Neuron (in vitro differentiated cells): ENCODE data around the gene USP32.
"Not testable (repeated sequence)": the region's sequence is repeated elsewhere in the genome, so short reads cannot be mapped to it uniquely, and the experiment has no call there.

ENCODE experiments used
- H2AFZ ChIP-seq: one replicate; pipeline ENCODE4 v1.6.1; 2013; ENCODE audit warnings: low read depth, mild to moderate bottlenecking, inconsistent platforms, low read length, moderate library complexity
- H3K27me3 ChIP-seq: one replicate; pipeline ENCODE4 v1.6.1; 2013; ENCODE audit warnings: low read length; ENCODE audit not compliant: insufficient read depth
- H3K36me3 ChIP-seq: one replicate; pipeline ENCODE4 v1.6.1; 2013; ENCODE audit warnings: low read length; ENCODE audit not compliant: insufficient read depth
- H3K4me1 ChIP-seq: one replicate; pipeline ENCODE4 v1.6.1; 2013; ENCODE audit warnings: low read length; ENCODE audit not compliant: insufficient read depth
- H3K4me3 ChIP-seq: 2 replicates; pipeline ENCODE4 v1.5.1; 2013; ENCODE audit warnings: mild to moderate bottlenecking, low read length, moderate library complexity
- H3K9me3 ChIP-seq: one replicate; pipeline ENCODE4 v1.6.1; 2013; ENCODE audit warnings: low read length

The USP32 gene

DNA sequence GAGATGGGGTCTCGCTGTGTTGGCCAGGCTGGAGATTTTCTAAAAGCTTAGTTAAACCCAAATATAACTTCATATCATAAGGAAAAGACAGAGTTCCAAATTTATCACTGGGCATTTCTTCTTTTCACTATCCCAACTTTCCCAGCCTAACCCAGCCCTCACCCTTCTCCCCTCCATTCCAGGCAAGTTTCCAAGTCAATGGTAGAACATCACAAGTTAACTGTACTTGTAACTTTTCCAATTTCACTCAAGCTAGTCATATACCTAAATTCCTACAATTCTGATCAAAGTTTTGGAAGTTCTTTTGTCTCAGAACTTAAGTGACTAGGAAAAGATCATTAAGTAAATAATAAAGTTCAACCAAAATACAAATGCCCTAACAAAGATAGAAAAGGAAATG lies 61.2 kb downstream of the USP32 start:
- no peaks in the 10 kb centered on the region for H3K9me3 ChIP-seq
- H3K36me3 ChIP-seq, result peaks cover 7% of the 10 kb centered on the region
- peaks cover 3% of the 10 kb centered on the region for H3K4me1 ChIP-seq
- no peaks in the 10 kb centered on the region for H3K27me3 ChIP-seq
- no peak overlapping the region for H2AFZ ChIP-seq
- no peak overlapping the region for H3K4me3 ChIP-seq

DNA sequence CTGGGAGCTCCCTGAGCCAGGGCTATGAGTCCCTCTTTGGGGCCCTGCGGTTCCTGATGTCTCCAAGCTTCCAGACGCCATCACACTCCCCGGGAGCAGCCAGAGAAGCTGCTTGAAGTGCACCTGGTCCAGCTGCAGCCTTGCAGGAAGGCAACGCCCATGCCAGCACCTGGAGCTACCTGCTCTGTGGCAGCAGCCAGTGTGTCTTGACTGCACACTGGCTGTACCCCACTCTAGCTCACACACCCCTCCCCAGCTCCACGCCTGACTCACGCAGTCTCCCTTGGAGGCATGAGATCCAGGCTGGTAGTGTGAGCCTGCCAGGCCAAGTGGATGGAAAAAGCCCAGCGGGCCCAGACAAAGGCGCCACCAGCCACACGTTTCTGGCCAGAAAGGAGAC lies 63.3 kb downstream of the USP32 start:
- Histone ChIP-seq H3K36me3 (peaks cover 7% of the 10 kb centered on the region), H2AFZ (no peak overlapping the region), H3K27me3 (no peaks in the 10 kb centered on the region), H3K9me3 (no peaks in the 10 kb centered on the region), H3K4me1 (peaks cover 3% of the 10 kb centered on the region), H3K4me3 (no peak overlapping the region)

DNA sequence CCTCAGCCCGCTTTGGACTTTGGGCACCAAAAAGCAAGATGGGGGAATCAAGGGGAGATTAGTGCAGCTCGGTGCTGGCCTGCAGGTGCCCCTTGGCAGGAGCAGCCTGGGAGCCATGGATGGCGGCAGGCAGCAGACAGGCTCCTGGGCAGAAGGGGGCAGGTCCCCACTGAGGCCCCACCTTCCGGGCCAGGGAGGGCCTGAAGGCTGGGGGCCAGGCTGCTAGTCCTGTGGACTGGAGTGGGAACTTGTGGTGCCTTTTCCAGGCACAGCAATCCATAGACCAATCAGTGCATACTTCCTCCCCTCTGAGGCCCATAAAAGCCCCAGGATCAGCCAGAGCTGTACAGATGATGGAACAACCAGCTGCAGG lies 64.0 kb downstream of the USP32 start:
- Histone ChIP-seq H3K9me3 (no peaks in the 10 kb centered on the region), H3K4me1 (peaks cover 3% of the 10 kb centered on the region), H3K27me3 (no peaks in the 10 kb centered on the region), H2AFZ (no peak overlapping the region), H3K36me3 (peaks cover 7% of the 10 kb centered on the region), H3K4me3 (no peak overlapping the region)

DNA sequence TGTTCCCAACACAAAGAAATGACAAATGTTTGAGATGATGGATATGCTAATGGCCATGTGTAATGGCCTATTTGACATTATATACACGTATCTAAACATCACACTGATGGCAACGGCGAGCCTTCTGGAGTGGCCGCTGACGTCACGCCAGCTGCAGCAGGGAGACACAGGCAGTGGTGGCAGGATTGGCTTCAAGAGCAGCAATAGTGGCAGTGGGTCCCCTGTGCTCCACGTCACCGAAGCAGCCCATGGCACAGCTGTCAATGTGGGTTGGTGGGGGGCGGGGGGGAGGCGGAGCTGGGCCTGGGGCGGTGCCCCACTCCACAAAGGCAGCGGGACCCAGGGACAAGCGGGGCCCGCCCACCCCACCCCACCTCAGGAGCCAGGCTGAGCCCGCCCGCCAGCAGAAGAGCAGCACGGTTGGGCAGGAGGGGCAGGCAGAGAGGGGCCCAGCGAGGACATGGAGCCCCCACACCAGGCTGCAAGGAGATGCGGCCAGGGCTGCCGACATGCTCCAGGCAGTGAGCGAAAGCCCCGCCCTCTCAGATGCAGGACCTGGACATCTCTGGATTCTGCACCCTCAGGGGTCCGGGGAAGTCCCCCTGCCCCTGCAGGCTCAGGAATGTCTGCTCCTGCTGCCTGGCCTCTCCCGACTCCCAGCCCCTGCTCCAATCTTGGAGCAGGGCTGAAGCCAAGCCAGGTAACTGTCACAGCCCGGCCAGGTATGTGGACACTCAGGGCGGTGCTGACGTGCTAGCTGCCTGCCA lies 64.6 kb downstream of the USP32 start:
- Histone ChIP-seq H3K9me3 (no peaks in the 10 kb centered on the region), H3K27me3 (no peaks in the 10 kb centered on the region), H2AFZ (no peak overlapping the region), H3K4me1 (no peaks in the 10 kb centered on the region), H3K4me3 (no peak overlapping the region), H3K36me3 (peaks cover 7% of the 10 kb centered on the region)

DNA sequence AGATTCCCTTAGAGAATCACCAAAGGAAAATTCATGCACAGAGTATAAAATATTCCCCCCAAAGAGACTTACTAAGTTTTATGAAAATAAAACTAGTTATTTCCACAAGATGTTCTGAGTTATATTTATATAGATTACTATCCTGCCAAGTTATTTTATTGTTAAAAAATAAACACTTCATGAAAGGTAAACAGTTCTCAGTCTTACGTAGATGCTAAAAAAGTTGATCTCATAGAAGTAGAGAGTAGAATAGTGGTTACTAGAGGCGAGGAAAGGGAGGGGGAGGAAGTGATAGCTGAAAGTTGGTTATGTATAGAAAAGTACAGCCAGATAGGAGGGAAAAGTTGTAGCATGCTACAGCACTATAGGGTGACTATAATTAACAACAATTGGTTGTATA lies 65.2 kb downstream of the USP32 start:
- H3K4me1 ChIP-seq, result no peaks in the 10 kb centered on the region
- no peak overlapping the region for H3K4me3 ChIP-seq
- no peaks in the 10 kb centered on the region for H3K27me3 ChIP-seq
- no peaks in the 10 kb centered on the region for H3K9me3 ChIP-seq
- no peak overlapping the region for H2AFZ ChIP-seq
- H3K36me3 ChIP-seq, result peaks cover 7% of the 10 kb centered on the region

DNA sequence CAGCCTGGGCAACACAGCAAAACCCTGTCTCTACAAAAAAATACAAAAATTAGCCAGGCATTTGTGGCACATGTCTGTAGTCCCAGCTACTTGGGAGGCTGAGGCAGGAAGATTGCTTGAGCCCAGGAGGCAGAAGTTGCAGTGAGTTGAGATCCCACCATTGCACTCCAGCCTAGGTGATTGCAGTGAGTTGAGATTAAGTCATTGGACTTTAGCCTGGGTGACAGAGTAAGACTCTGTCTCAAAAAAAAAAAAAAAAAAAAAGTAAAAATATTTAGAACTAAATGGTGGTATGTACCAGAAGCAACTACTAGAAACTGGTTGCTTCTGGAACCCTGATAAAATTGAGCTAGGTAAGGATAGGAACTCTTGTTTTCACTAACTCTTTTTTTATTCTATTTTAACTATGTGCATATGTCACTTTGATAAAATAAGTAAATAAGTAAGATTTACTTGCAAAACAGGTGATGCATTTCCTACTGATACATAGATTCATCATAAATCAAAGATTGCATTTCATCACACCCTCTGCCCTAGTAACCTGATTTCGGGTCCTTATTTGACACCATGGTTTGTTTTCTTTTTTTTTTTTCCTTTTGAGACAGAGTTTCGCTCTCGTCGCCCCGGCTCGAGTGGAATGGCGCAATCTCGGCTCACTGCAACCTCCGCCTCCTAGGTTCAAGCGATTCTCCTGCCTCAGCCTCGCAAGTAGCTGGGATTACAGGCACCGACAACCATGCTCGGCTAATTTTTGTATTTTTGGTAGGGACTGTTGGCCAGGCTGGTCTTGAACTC lies 66.0 kb downstream of the USP32 start:
- H3K4me1 ChIP-seq, result no peaks in the 10 kb centered on the region
- no peak overlapping the region for H2AFZ ChIP-seq
- H3K27me3 ChIP-seq, result no peaks in the 10 kb centered on the region
- H3K4me3 ChIP-seq, result no peak overlapping the region
- H3K9me3 ChIP-seq, result no peaks in the 10 kb centered on the region
- H3K36me3 ChIP-seq, result peaks cover 7% of the 10 kb centered on the region

DNA sequence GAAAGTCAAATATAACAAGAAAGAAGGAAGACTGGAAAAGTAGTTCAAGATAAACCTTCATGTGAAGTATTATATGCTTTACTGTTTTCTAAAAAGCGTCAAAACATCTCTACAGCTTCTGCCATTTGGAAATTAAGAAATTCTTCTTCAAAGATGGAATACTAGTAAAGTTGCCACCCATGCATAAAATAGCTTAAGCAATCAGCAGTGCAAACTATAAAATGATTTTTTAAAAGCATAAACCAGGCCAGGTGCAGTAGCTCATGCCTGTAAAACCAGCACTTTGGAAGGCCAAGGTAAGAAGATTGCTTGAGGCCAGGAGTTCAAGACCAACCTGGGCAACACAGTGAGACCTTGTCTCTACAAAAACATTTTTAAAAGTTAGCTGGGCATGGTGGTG lies 68.2 kb downstream of the USP32 start:
- Histone ChIP-seq H3K36me3 (peaks cover 5% of the 10 kb centered on the region), H3K4me1 (no peaks in the 10 kb centered on the region), H2AFZ (no peak overlapping the region), H3K9me3 (no peaks in the 10 kb centered on the region), H3K4me3 (no peak overlapping the region), H3K27me3 (no peaks in the 10 kb centered on the region)

DNA sequence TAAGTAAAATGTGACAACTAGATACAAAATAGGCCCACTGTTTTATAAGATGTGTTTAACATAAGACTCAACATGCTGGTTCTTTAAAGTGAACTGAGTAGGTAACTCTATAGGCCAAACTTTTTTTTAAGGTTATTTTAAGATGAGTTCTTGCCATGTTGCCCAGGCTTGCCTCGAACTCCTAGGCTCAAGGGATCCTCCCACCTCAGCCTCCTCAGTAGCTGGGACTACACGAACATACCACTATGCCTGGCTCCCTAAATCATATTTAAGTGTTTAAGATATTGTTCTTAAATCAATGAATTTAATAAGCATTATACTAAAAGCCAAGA lies 69.9 kb downstream of the USP32 start:
- no peak overlapping the region for H3K4me3 ChIP-seq
- no peak overlapping the region for H2AFZ ChIP-seq
- H3K4me1 ChIP-seq, result no peaks in the 10 kb centered on the region
- H3K27me3 ChIP-seq, result no peaks in the 10 kb centered on the region
- no peaks in the 10 kb centered on the region for H3K9me3 ChIP-seq
- no peaks in the 10 kb centered on the region for H3K36me3 ChIP-seq

DNA sequence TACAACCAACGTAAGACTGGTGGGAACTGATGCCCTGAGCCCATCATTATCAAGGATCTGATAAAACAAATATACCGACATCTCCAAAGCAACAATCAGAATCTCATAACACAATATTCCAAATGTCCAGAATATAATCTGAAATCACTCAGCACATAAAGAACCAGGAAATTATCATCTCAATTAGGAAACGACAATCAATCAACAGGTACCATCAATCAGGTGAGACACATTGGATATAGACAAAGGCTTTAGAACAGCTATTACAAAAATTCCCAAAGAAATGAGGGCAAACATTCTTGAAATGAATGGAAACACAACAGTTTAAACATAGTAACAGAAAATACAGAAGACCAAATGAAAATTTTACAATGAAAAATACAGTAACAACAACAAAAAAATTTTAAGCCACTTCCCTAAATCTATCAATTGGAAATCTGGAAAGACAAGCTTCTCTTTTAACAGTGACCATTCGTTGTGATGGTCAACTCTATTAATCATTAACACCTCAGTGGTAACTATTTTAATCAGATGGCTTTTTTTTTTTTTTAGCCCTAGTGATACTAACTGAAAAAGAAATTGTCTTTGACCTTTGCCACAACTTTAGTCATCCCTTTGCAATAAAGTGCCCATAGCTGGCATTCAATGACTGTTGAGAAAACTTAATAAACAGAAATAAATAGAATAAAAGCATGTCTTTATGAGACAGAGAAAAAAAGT lies 70.4 kb downstream of the USP32 start:
- Histone ChIP-seq H3K36me3 (no peaks in the 10 kb centered on the region), H2AFZ (no peak overlapping the region), H3K27me3 (no peaks in the 10 kb centered on the region), H3K4me3 (no peak overlapping the region), H3K9me3 (no peaks in the 10 kb centered on the region), H3K4me1 (no peaks in the 10 kb centered on the region)

DNA sequence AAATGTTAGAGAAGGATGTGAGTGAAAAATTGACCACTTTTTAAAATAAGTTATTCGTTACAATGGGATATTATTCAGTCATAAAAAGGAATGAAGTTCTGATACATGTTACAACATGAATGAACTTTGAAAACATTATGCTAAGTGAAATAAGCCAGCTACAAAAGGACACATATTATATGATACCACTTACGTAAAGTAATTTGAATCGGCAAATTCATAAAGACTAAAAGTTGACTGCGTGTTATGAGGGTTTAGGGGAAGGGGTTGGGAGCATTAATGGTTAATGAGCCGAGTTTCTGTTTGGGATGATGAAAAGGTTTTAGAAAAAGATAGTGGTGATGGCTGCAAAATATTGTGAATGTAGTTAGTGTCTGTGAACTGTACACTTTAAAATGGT lies 73.1 kb downstream of the USP32 start:
- no peaks in the 10 kb centered on the region for H3K36me3 ChIP-seq
- no peaks in the 10 kb centered on the region for H3K27me3 ChIP-seq
- H3K9me3 ChIP-seq, result no peaks in the 10 kb centered on the region
- no peaks in the 10 kb centered on the region for H3K4me1 ChIP-seq
- H2AFZ ChIP-seq, result no peak overlapping the region
- H3K4me3 ChIP-seq, result no peak overlapping the region

DNA sequence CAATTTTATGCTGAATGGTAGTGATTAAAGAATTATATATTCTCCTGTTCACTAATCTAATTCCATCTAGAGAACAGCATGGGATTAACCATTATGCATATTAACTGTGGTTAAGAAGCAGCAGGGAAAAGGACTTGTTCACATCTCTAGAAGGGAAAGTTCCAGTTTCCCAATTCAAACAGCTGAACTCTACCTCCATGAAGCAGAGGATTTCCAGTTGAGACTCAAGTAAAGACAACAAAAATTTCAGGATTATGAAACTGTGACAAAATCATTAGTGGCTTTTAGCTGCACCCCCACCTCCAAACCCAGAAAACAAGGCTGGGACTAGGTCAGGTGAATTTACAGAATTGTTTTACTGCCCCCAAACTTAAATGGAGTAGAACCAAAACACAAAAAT lies 73.6 kb downstream of the USP32 start:
- H3K4me1 ChIP-seq, result no peaks in the 10 kb centered on the region
- no peak overlapping the region for H2AFZ ChIP-seq
- no peak overlapping the region for H3K4me3 ChIP-seq
- no peaks in the 10 kb centered on the region for H3K36me3 ChIP-seq
- H3K9me3 ChIP-seq, result no peaks in the 10 kb centered on the region
- H3K27me3 ChIP-seq, result no peaks in the 10 kb centered on the region

DNA sequence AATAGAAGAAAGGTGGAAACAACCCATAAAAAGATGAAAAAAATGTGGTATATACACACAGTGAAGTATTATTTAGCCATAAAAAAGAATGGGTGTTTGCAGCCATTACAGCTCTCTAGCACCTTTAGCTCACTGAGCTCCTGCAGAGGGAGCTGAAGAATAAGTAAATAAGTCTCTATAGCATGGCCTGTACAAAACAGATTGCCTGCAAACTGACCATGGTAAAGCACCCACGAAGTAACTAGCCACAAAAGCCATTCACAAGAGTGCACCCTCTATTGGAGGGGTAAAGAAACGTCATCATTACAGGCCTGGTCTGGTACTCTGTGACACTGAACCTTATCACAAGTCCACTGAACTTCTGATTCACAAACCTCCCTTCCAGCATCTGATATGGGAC lies 76.3 kb downstream of the USP32 start:
- H3K4me1 ChIP-seq, result no peaks in the 10 kb centered on the region
- no peaks in the 10 kb centered on the region for H3K27me3 ChIP-seq
- H3K4me3 ChIP-seq, result no peak overlapping the region
- H3K36me3 ChIP-seq, result no peaks in the 10 kb centered on the region
- no peak overlapping the region for H2AFZ ChIP-seq
- H3K9me3 ChIP-seq, result no peaks in the 10 kb centered on the region

DNA sequence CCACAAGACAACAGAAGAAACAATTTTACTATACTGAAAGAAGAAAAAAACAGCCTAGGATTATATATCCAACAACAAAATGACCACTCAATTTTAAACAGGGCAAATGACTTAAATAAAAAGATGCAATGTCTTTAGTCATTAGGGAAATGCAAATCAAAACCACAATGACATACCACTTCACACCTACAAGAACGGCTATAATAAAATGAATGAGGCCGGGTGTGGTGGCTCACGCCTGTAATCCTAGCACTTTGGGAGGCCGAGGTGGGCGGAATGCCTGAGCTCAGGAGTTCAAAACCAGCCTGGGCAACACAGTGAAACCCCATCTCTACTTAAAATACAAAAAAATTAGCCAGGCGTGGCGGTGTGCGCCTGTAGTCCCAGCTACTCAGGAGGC lies 77.0 kb downstream of the USP32 start:
- not testable (repeated sequence) for H2AFZ ChIP-seq, H3K36me3 ChIP-seq, H3K27me3 ChIP-seq, H3K4me3 ChIP-seq, H3K9me3 ChIP-seq, H3K4me1 ChIP-seq
